AG04450 (cell line): Measurements from ENCODE around the gene GLCCI1. TPM values are rescaled to one million over a fixed set of nuclear protein-coding genes. Genes with fewer than 3 reads are reported as not detected.
"Not testable (repeated sequence)": the region's sequence is repeated elsewhere in the genome, so short reads cannot be mapped to it uniquely, and the experiment has no call there.

Source experiments
- CTCF ChIA-PET: fragments of 300-600, 350-600 bp; formaldehyde crosslinking; extraction: SDS; loops from one replicate; lab custom pipeline; 2022; ENCODE audit warnings: antibody characterized with exemption, inconsistent platforms; lab: Charles Lee
- POLR2A ChIA-PET: fragments of 350-600 bp; formaldehyde crosslinking; extraction: SDS; loops from one replicate; lab custom pipeline; 2021; ENCODE audit warnings: antibody characterized with exemption, inconsistent platforms; lab: Yijun Ruan, JAX
- DNase-seq: peaks from one replicate; pipeline ENCODE4 v3.0.0-alpha.2; 2011; ENCODE audit warnings: low read depth, low spot score
- H3K27ac ChIP-seq: one replicate; pipeline ENCODE4 v1.5.1; 2012; ENCODE audit warnings: low read depth, low read length, control low read depth
- H3K27me3 ChIP-seq: one replicate; pipeline ENCODE4 v1.6.0; 2012; ENCODE audit warnings: low read length; ENCODE audit not compliant: control insufficient read depth, insufficient read depth
- H3K4me3 ChIP-seq: 2 replicates; pipeline ENCODE4 v1.5.1; 2011; ENCODE audit warnings: mild to moderate bottlenecking, low read depth, low read length, control low read depth
- H3K9me3 ChIP-seq: 2 replicates; pipeline ENCODE4 v1.5.1; 2012; ENCODE audit warnings: low read length; ENCODE audit not compliant: control insufficient read depth, insufficient read depth
- CTCF ChIP-seq: IDR thresholded peaks from 2 replicates; pipeline ENCODE4 v1.5.1; 2011; ENCODE audit warnings: low read depth, low read length, control low read depth, inconsistent platforms
- polyA plus RNA-seq: library from polyadenylated mRNA; depleted of rRNA; stranded (reverse); fragments of >200 nt; gene quantifications from 2 replicates; pipeline ENCODE4 v1.2.3, GENCODE V29; 2011

Gene GLCCI1
- polyA plus RNA-seq, 1 experiment = 13.5 TPM

- H3K27me3 ChIP-seq = no peaks in the 10 kb centered on the region
- ChIA-PET POLR2A (no interaction called here), CTCF (interaction anchor here (0.6 kb wide), 1 partner anchor 112 kb away, joined by 3 read pairs; no protein-coding TSS in a partner anchor)
- H3K9me3 ChIP-seq = no peaks in the 10 kb centered on the region
- H3K27ac ChIP-seq = no peak overlapping the region
- TF ChIP-seq CTCF = no peak
- no peak for DNase-seq
- H3K4me3 ChIP-seq = no peak overlapping the region
Observed at GRCh38 chr7:8058322-8058721, 89.7 kb downstream of the GLCCI1 start.

DNA sequence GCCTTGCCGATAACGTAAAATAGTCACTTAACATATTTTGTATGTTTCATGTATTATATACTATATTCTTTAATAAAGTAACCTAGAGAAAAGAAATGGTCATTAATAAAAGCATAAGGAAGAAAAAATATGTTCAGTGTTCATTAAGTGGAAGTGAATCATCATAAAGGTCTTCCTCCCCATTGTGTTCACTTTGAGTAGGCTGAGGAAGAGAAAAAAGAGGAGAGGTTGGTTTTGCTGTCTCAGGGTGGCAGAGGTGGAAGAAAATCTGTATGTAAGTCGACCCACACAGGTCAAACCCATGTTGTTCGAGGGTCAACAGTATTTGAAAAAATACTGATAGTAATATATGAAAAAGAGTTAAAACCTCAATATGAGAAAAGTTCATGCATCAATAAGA lies 90.3 kb downstream of the GLCCI1 start:
- ChIA-PET CTCF (interaction anchor here (0.6 kb wide), 1 partner anchor 111 kb away, joined by 3 read pairs; no protein-coding TSS in a partner anchor), POLR2A (no interaction called here)
- Histone ChIP-seq H3K27me3 (no peaks in the 10 kb centered on the region), H3K27ac (no peak overlapping the region), H3K9me3 (no peaks in the 10 kb centered on the region), H3K4me3 (no peak overlapping the region)
- TF ChIP-seq CTCF = no peak
- no peak for DNase-seq

GRCh38 chr7:8060241-8060640 lies 91.6 kb downstream of the GLCCI1 start:
- CTCF ChIA-PET = no interaction called here
- H3K4me3 ChIP-seq = no peak overlapping the region
- H3K27ac ChIP-seq = no peak overlapping the region
- TF ChIP-seq CTCF = no peak
- peaks cover 2% of the 10 kb centered on the region; the same call in 1 of the 2 replicates for H3K9me3 ChIP-seq
- DNase-seq = no peak
- H3K27me3 ChIP-seq = no peaks in the 10 kb centered on the region
- POLR2A ChIA-PET = no interaction called here

GRCh38 chr7:8063300-8063699 lies 94.7 kb downstream of the GLCCI1 start:
- POLR2A ChIA-PET, CTCF ChIA-PET, DNase-seq, H3K9me3 ChIP-seq, H3K27me3 ChIP-seq, H3K4me3 ChIP-seq, H3K27ac ChIP-seq: not testable (repeated sequence)

GRCh38 chr7:8063706-8064297 lies 95.2 kb downstream of the GLCCI1 start:
- H3K4me3 ChIP-seq = no peak overlapping the region
- ChIA-PET CTCF (no interaction called here), POLR2A (no interaction called here)
- no peaks in the 10 kb centered on the region for H3K27me3 ChIP-seq
- no peak overlapping the region for H3K27ac ChIP-seq
- H3K9me3 ChIP-seq = peaks cover 2% of the 10 kb centered on the region; the same call in 1 of the 2 replicates
- no peak for DNase-seq
- TF ChIP-seq CTCF = no peak
